Astrocyte of the cerebellum (primary cell): ENCODE measurements around the gene RAD51B.

Experiments
- DNase-seq: peaks from one replicate; pipeline ENCODE4 v3.0.0-alpha.2; 2011; ENCODE audit warnings: low read depth
- H3K4me3 ChIP-seq: 2 replicates; pipeline ENCODE4 v1.5.1; 2011; ENCODE audit warnings: mild to moderate bottlenecking, low read depth, low read length, moderate library complexity
- in situ Hi-C: cut with HindIII; loops from 2 replicates; pipeline ENCODE4 v1.10.0; 2017; ENCODE audit warnings: low sequenced_read_pairs
- TF ChIP-seq, protein P1 (sequence below): IDR thresholded peaks from 2 replicates; pipeline ENCODE4 v1.5.1; 2012; ENCODE audit warnings: low read length, low read depth, moderate library complexity, mild to moderate bottlenecking; ENCODE audit errors: missing control alignments

RAD51B gene

DNA sequence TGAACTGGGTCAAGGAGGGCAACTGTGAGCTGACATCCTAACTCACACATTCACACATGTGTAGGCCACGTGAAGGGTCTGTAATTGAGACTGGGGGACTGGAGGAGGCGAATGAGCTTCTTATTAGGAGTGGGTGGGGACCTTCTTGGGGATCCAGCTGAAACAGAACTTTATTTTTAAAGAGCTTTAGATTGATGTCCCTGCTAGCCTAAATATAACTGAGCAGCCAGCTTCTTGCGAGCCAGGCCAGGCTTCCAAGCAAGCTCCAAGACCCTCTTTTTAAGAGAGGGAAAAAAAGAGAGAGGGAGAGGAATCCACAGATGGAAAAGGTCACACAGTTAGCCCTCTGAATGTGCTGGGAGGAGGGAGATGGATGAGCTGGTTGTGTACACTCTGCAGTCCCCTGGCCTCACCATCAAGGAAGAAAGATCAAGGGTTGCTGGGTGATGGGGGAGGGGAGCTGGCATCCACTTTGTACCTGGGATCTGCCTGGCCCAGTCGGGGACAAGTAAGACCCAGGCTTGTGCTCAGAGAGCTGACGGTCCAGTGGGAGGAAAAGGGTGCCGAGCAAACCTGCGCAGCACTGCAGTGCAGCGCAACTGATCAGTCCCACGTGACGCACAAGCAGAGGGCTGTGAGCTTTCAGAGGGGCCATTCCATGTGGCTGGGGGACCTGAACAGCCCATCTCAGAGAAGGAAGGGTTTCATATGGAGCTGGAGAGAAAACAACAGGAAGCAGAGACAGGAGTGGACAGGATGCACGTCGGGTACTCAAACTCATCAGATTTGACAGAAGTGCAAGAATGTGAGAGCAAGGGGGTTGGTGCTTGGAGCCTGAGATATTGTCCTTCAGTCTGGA is 818.8 kb downstream of the RAD51B start:
- in situ Hi-C loops, result no loop called here
- TF ChIP-seq, protein P1, sequence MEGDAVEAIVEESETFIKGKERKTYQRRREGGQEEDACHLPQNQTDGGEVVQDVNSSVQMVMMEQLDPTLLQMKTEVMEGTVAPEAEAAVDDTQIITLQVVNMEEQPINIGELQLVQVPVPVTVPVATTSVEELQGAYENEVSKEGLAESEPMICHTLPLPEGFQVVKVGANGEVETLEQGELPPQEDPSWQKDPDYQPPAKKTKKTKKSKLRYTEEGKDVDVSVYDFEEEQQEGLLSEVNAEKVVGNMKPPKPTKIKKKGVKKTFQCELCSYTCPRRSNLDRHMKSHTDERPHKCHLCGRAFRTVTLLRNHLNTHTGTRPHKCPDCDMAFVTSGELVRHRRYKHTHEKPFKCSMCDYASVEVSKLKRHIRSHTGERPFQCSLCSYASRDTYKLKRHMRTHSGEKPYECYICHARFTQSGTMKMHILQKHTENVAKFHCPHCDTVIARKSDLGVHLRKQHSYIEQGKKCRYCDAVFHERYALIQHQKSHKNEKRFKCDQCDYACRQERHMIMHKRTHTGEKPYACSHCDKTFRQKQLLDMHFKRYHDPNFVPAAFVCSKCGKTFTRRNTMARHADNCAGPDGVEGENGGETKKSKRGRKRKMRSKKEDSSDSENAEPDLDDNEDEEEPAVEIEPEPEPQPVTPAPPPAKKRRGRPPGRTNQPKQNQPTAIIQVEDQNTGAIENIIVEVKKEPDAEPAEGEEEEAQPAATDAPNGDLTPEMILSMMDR, result no peak
- no peak for DNase-seq
- H3K4me3 ChIP-seq, result no peak overlapping the region

DNA sequence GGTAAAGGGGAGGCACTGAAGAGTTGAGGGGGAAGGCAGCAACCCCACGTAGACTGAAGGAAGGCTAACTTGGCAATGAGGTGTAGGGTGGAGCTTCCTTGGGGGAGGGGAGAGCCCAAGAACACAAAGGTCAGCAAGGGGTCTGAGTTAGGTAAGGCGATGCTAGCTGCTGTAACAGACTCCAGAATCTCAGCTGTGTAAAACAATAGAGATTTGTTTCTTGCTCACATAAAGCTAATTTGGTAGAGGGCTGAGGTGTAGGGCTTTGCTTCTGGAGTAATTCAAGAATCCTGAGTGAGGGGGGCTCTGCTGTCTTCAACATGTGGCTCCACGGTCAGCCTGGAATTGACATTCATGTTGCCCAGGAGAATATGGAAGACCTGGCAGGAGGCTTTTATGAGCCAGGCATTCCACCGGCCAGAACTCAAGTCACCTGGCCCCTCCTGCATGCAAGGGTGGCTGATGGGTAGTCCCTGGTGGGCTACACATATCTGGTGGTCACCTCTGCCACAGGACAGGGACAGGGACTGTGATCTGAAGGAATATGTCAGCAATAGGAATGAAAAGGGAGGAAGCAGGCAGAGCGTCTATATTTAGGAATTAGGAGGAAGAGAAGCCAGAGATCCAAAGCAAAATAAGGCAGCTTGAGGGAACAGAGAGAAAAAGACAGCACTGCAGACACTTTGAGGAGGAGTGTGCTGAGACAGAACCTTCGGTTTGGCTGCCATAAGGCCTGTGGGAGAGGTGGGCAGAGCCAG is 819.6 kb downstream of the RAD51B start:
- DNase-seq, result no peak
- in situ Hi-C loops, result no loop called here
- H3K4me3 ChIP-seq, result no peak overlapping the region
- TF ChIP-seq, protein P1, result no peak

DNA sequence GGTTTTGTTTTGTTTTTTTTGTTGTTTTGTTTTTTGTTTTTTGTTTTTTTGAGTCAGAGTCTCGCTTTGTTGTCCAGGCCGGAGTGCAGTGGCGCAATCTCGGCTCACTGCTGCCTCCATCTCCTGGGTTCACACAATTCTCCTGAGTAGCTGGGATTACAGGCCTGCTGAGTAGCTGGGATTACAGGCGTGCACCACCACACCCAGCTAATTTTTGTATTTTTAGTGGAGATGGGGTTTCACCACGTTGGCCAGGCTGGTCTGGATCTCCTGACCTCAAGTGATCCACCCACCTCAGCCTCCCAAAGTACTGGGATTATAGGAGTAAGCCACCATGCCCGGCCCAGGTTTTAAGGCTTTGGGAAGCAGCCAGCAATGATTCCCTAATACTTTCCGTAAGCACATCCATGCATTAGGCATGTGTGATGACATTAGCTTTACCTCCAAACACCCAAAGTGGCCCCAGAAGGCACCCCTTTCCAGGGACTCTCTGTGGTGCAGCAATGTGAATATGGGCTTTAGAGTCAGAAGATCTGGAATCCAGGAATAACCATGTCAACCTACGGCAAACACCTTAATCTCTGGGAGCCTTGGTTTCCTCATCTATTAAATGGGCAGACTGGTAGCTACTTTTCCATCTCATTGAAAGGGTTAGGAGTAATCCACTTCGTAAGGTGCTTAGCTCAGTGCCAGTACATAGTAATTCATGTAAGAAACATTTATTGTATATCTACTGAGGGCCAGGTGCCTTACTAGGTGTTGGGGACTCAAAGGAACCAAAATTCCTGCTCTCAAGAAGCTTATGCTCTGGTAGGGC is 820.4 kb downstream of the RAD51B start:
- no peak overlapping the region for H3K4me3 ChIP-seq
- in situ Hi-C loops, result no loop called here
- TF ChIP-seq, protein P1, result no peak
- no peak for DNase-seq

DNA sequence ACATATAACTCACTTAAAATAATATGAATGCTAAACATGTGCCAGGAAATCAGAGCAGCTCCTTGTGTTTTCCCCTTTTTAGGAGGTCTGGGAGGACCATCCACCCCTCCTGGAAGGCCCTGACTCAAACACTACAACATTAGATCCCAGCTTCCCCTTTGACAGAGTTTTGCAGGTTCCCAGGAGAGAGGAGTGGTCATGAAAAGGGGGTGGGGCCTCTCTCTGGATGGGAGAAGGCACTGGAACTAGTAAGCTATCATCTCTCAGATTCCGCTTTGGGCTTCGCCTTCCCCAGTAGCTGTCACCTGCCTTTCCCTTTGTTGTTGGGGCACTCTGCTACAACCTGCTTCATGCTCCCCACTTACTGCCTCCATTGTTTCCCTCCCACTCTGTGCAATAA is 824.1 kb downstream of the RAD51B start:
- no peak for DNase-seq
- H3K4me3 ChIP-seq, result no peak overlapping the region
- in situ Hi-C loops, result no loop called here
- TF ChIP-seq, protein P1, result no peak

- in situ Hi-C loops, result no loop called here
- no peak overlapping the region for H3K4me3 ChIP-seq
- DNase-seq, result no peak
- TF ChIP-seq, protein P1, result no peak
Measured at GRCh38 chr14:68644101-68644500, 824.5 kb downstream of the RAD51B start.

DNA sequence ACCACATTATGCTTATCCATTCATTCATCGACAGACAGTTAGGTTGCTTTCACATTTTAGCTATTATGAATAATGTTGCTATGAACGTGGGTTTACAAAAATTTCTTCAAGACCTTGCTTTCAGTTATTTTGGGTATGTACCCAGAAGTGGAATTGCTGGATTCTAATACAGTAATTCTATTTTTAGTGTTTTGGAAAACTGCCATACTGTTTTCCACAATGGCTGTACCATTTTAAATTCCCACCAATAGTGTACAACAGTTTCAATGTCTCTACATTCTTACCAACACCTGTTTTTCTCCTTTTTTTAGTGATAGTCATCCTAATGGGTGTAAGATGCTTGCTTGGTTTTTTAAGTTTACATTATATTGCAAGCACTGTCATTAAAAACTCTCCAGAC is 825.8 kb downstream of the RAD51B start:
- in situ Hi-C loops, result no loop called here
- no peak for DNase-seq
- no peak overlapping the region for H3K4me3 ChIP-seq
- TF ChIP-seq, protein P1, result no peak
